HCT116 (cell line): ENCODE results near the gene TMEM81. TPM values are rescaled to one million over a fixed set of nuclear protein-coding genes. Genes with fewer than 3 reads are reported as not detected.

Experiments
- ATAC-seq: fragments of 200-7000 bp; cut with Tn5 transposase; 2 replicates; pipeline ENCODE4 v1.9.1; 2020; ENCODE audit warnings: mild to moderate bottlenecking, moderate library complexity
- BruUV-seq: library from RNA; stranded (reverse); fragments of 400-500 nt; replicated peaks from 2 replicates; lab custom pipeline; 2021; lab: Mats Ljungman, UMichigan
- CTCF ChIA-PET: fragments of 300-600 bp; sonication (Branson Sonifier 250); formaldehyde crosslinking; loops from one replicate; lab custom pipeline; 2021; ENCODE audit warnings: antibody characterized with exemption; lab: Charles Lee
- POLR2A ChIA-PET: fragments of 300-600, 350-600 bp; sonication (Branson Sonifier 250); formaldehyde crosslinking; loops from one replicate; lab custom pipeline; 2021; ENCODE audit warnings: antibody characterized with exemption; lab: Charles Lee
- RAD21 ChIA-PET, 2 experiments: fragments of 300-600 bp; sonication (Branson Sonifier 250); formaldehyde crosslinking; loops; one replicate each; lab custom pipeline; 2023; ENCODE audit warnings: low total read pairs in 2 of 2; ENCODE audit not compliant: uncharacterized antibody in 2 of 2, unreplicated experiment in 2 of 2, low non-redundant PET in 1 of 2; lab: Charles Lee
- DNase-seq: peaks from one replicate; pipeline ENCODE4 v3.0.0-alpha.2; 2010; ENCODE audit warnings: low read depth, low spot score
- H2AFZ ChIP-seq: fragments of 200-600 bp; shearing (Covaris generic), sonication (generic); 2 replicates; pipeline ENCODE4 v1.6.1; 2017; ENCODE audit warnings: low read depth, mixed run types, mixed read lengths, antibody characterized with exemption, low read length; ENCODE audit not compliant: poor library complexity, severe bottlenecking
- H3K27ac ChIP-seq: 2 replicates; pipeline ENCODE4 v1.5.1; 2012; ENCODE audit warnings: low read depth, low read length
- H3K27me3 ChIP-seq: fragments of 200-600 bp; sonication (generic); 2 replicates; pipeline ENCODE4 v1.6.1; 2016; ENCODE audit warnings: mixed run types, low read length, mixed read lengths; ENCODE audit not compliant: insufficient read depth
- H3K36me3 ChIP-seq, 2 experiments: fragments of 200-500 bp in 1 of 2; fragments of 200-600 bp in 1 of 2; sonication (Bioruptor generic) in 1 of 2; sonication (generic) in 1 of 2; 2 replicates each; pipeline versions ENCODE4 v1.5.1 to v1.6.1; 2014 to 2016; ENCODE audit warnings: low read length in 2 of 2, inconsistent platforms in 1 of 2, mixed read lengths in 1 of 2, mixed run types in 1 of 2; ENCODE audit not compliant: insufficient read depth in 2 of 2, control insufficient read depth in 1 of 2
- H3K4me1 ChIP-seq, 2 experiments: fragments of 200-600 bp in 1 of 2; sonication (generic) in 1 of 2; 2 replicates each; pipeline versions ENCODE4 v1.5.1 to v1.6.1; 2012 to 2017; ENCODE audit warnings: low read length in 2 of 2, inconsistent platforms in 1 of 2, mild to moderate bottlenecking in 1 of 2, mixed read lengths in 1 of 2, mixed run types in 1 of 2, moderate library complexity in 1 of 2; ENCODE audit not compliant: insufficient read depth in 2 of 2, control insufficient read depth in 1 of 2
- H3K4me2 ChIP-seq: fragments of 200-600 bp; sonication (generic); 2 replicates; pipeline ENCODE4 v1.6.1; 2017; ENCODE audit warnings: mixed run types, low read length, mixed read lengths
- H3K4me3 ChIP-seq, 2 experiments: fragments of 200-600 bp in 1 of 2; sonication (generic) in 1 of 2; replicated peaks in 1 of 2; 2 replicates each; pipeline ENCODE4 v1.5.1; 2011 to 2016; ENCODE audit warnings: low read length in 2 of 2, control low read depth in 1 of 2, low read depth in 1 of 2, mild to moderate bottlenecking in 1 of 2, mixed read lengths in 1 of 2, mixed run types in 1 of 2
- H3K79me2 ChIP-seq: fragments of 200-600 bp; sonication (generic); 2 replicates; pipeline ENCODE4 v1.6.1; 2017; ENCODE audit warnings: mild to moderate bottlenecking, mixed run types, low read length, moderate library complexity, mixed read lengths; ENCODE audit not compliant: insufficient read depth
- H3K9ac ChIP-seq: fragments of 200-600 bp; sonication (generic); 2 replicates; pipeline ENCODE4 v1.6.1; 2016; ENCODE audit warnings: low read length, mixed read lengths
- H3K9me2 ChIP-seq: fragments of 200-600 bp; sonication (generic), shearing (Covaris generic); 2 replicates; pipeline ENCODE4 v1.6.1; 2017; ENCODE audit warnings: mixed run types, mild to moderate bottlenecking, moderate library complexity; ENCODE audit not compliant: insufficient read depth
- H3K9me3 ChIP-seq, 2 experiments: fragments of 200-500 bp in 1 of 2; fragments of 200-600 bp in 1 of 2; sonication (Bioruptor generic) in 1 of 2; sonication (generic) in 1 of 2; 2 replicates each; pipeline ENCODE4 v1.6.1; 2014 to 2017; ENCODE audit warnings: low read length in 2 of 2, mixed read lengths in 2 of 2, inconsistent platforms in 1 of 2, low read depth in 1 of 2, mild to moderate bottlenecking in 1 of 2, mixed run types in 1 of 2, moderate library complexity in 1 of 2; ENCODE audit not compliant: control insufficient read depth in 1 of 2, insufficient read depth in 1 of 2
- H4K20me1 ChIP-seq: fragments of 200-600 bp; sonication (generic), shearing (Covaris generic); 2 replicates; pipeline ENCODE4 v1.6.1; 2017; ENCODE audit warnings: mixed run types, mild to moderate bottlenecking, moderate library complexity; ENCODE audit not compliant: insufficient read depth
- CBX3 ChIP-seq: IDR thresholded peaks from 2 replicates; pipeline ENCODE4 v1.6.1; 2012; ENCODE audit warnings: low read depth
- ELF1 ChIP-seq: IDR thresholded peaks from 2 replicates; pipeline ENCODE4 v1.6.1; 2012; ENCODE audit warnings: low read depth, borderline replicate concordance
- EZH2 ChIP-seq: fragments of 200-600 bp; sonication (generic); IDR thresholded peaks from 2 replicates; pipeline ENCODE4 v1.6.1; 2017; ENCODE audit warnings: antibody characterized with exemption, mixed run types
- EZH2phosphoT487 ChIP-seq: fragments of 200-600 bp; IDR thresholded peaks from 2 replicates; pipeline ENCODE4 v1.6.1; 2018; ENCODE audit warnings: antibody characterized with exemption, borderline replicate concordance
- JUND ChIP-seq: IDR thresholded peaks from 2 replicates; pipeline ENCODE4 v1.6.1; 2012
- POLR2A ChIP-seq: IDR thresholded peaks from 2 replicates; pipeline ENCODE4 v1.7.0; 2011; ENCODE audit warnings: borderline replicate concordance; ENCODE audit not compliant: insufficient read depth, insufficient read length; ENCODE audit errors: extremely low read depth
- POLR2AphosphoS5 ChIP-seq: IDR thresholded peaks from 2 replicates; pipeline ENCODE4 v1.6.1; 2011; ENCODE audit warnings: mild to moderate bottlenecking, low read depth, low read length, moderate library complexity
- RAD21 ChIP-seq: IDR thresholded peaks from 2 replicates; pipeline ENCODE4 v1.6.1; 2012; ENCODE audit warnings: low read depth, mild to moderate bottlenecking
- SP1 ChIP-seq: IDR thresholded peaks from 2 replicates; pipeline ENCODE4 v1.6.1; 2012; ENCODE audit warnings: low read depth
- TCF7L2 ChIP-seq: IDR thresholded peaks from 2 replicates; pipeline ENCODE4 v1.7.0; 2011; ENCODE audit warnings: borderline replicate concordance, inconsistent platforms; ENCODE audit not compliant: insufficient read depth, insufficient read length; ENCODE audit errors: extremely low read depth
- ZNF274 ChIP-seq: fragments of 200-500 bp; sonication (Bioruptor generic); IDR thresholded peaks from 2 replicates; pipeline ENCODE4 v1.6.1; 2014; ENCODE audit warnings: mild to moderate bottlenecking, low read depth, low read length, inconsistent platforms
- intact Hi-C: fragments of 100-400 bp; cut with micrococcal nuclease; formaldehyde crosslinking; loops from 2 replicates; pipeline ENCODE4 v1.10.0; 2022
- total RNA-seq: library from RNA; stranded (reverse); gene quantifications from one replicate; pipeline ENCODE4 v1.2.1, GENCODE V29; 2021; ENCODE audit not compliant: unreplicated experiment
- TF ChIP-seq, protein P1 (sequence below): IDR thresholded peaks from 2 replicates; pipeline ENCODE4 v1.6.1; 2012
- TF ChIP-seq, protein P2 (sequence below), 3 experiments: fragments of 200-600 bp in 1 of 3; sonication (generic) in 1 of 3; IDR thresholded peaks in 2 of 3; conservative IDR thresholded peaks in 1 of 3; 2 replicates each; pipeline ENCODE4 v1.5.1; 2012 to 2017; ENCODE audit warnings: low read depth in 2 of 3, low read length in 2 of 3, antibody characterized with exemption in 1 of 3, borderline replicate concordance in 1 of 3, control low read depth in 1 of 3, mild to moderate bottlenecking in 1 of 3, mixed read lengths in 1 of 3, mixed run types in 1 of 3, moderate library complexity in 1 of 3; ENCODE audit not compliant: insufficient read depth in 1 of 3
- TF ChIP-seq, protein P3 (sequence below): IDR thresholded peaks from 2 replicates; pipeline ENCODE4 v1.6.1; 2012; ENCODE audit warnings: low read depth

TMEM81 gene
- total RNA-seq, 1 experiment from 2014 or later: 4.9 TPM

DNA sequence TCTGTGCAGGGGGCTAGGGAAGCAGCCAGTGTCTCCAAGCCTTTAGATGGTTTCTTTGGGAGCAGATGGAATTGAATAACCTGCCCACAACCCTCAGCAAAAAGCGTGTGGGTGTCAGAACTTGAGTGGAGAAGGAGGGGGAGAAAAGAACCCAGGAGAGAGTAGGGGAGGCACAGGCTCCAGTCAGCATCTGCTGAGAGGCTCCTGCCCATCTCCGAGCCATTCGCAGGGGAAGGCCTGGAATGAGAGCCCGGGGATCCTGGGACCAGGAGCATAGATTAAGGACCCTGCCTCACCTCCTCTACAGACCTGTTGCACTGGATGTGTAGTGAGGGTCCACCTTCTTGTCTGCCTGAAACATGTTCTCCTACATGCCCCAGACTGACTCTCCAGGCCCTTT, 16.3 kb downstream of the TMEM81 start:
- H3K36me3 ChIP-seq: no peaks in the 10 kb centered on the region
- H3K4me3 ChIP-seq: no peak overlapping the region
- H3K4me1 ChIP-seq: no peaks in the 10 kb centered on the region
- ATAC-seq: no peak
- BruUV-seq: no TSS peak
- H3K27ac ChIP-seq: no peak overlapping the region
- intact Hi-C loops: no loop called here
- no peak for DNase-seq
- no peak overlapping the region for H2AFZ ChIP-seq
- H3K9me2 ChIP-seq: no peaks in the 10 kb centered on the region
- TF ChIP-seq, protein P1, sequence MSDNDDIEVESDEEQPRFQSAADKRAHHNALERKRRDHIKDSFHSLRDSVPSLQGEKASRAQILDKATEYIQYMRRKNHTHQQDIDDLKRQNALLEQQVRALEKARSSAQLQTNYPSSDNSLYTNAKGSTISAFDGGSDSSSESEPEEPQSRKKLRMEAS: no peak
- TF ChIP-seq TCF7L2 (no peak), POLR2AphosphoS5 (no peak), POLR2A (no peak), CBX3 (no peak), JUND (no peak), ELF1 (no peak), EZH2 (no peak), SP1 (no peak)
- TF ChIP-seq, all 23 proteins: peak for 0
- POLR2A ChIA-PET: no interaction called here
- RAD21 ChIA-PET: no interaction called here
- Histone ChIP-seq H3K27me3 (no peaks in the 10 kb centered on the region), H3K79me2 (no peaks in the 10 kb centered on the region), H3K9me3 (no peaks in the 10 kb centered on the region), H3K4me2 (no peak overlapping the region), H4K20me1 (no peaks in the 10 kb centered on the region), H3K9ac (no peak overlapping the region)
- CTCF ChIA-PET: no interaction called here

DNA sequence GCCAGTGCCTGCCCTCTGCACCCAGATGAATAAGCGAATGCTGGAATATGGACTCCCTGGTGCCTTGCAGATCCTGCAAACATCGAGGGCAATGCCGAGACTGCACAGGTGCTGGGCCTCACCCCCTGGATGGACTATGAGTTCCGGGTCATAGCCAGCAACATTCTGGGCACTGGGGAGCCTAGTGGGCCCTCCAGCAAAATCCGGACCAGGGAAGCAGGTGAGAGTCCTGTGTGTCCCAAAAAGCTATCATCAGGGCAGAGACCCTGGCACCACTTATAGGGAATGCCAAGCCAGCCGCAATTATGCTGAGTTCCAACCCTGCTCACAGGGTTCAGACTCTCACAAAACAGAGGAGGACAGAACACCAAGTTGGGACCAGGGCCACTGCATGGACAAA, 17.2 kb downstream of the TMEM81 start:
- Histone ChIP-seq H3K9me2 (no peaks in the 10 kb centered on the region), H3K36me3 (no peaks in the 10 kb centered on the region), H3K4me2 (no peak overlapping the region), H2AFZ (no peak overlapping the region), H3K4me3 (no peak overlapping the region), H4K20me1 (no peaks in the 10 kb centered on the region), H3K27ac (no peak overlapping the region), H3K9me3 (no peaks in the 10 kb centered on the region), H3K4me1 (no peaks in the 10 kb centered on the region; a peak in 1 of 4 replicates), H3K27me3 (no peaks in the 10 kb centered on the region), H3K9ac (no peak overlapping the region), H3K79me2 (no peaks in the 10 kb centered on the region)
- ATAC-seq (no peak), DNase-seq (no peak)
- TF ChIP-seq CBX3 (no peak), ZNF274 (no peak), RAD21 (no peak), EZH2phosphoT487 (no peak)
- TF ChIP-seq, protein P2, sequence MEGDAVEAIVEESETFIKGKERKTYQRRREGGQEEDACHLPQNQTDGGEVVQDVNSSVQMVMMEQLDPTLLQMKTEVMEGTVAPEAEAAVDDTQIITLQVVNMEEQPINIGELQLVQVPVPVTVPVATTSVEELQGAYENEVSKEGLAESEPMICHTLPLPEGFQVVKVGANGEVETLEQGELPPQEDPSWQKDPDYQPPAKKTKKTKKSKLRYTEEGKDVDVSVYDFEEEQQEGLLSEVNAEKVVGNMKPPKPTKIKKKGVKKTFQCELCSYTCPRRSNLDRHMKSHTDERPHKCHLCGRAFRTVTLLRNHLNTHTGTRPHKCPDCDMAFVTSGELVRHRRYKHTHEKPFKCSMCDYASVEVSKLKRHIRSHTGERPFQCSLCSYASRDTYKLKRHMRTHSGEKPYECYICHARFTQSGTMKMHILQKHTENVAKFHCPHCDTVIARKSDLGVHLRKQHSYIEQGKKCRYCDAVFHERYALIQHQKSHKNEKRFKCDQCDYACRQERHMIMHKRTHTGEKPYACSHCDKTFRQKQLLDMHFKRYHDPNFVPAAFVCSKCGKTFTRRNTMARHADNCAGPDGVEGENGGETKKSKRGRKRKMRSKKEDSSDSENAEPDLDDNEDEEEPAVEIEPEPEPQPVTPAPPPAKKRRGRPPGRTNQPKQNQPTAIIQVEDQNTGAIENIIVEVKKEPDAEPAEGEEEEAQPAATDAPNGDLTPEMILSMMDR (IDR thresholded peaks at IDR 0.05 in 2 of 3, conservative IDR thresholded peaks at IDR 0.05 in 1 of 3; ENCODE audit: borderline replicate concordance in 1 of 3, insufficient read depth in 1 of 3, low read depth in 2 of 3, low read length in 2 of 3): no peak
- TF ChIP-seq, protein P3, sequence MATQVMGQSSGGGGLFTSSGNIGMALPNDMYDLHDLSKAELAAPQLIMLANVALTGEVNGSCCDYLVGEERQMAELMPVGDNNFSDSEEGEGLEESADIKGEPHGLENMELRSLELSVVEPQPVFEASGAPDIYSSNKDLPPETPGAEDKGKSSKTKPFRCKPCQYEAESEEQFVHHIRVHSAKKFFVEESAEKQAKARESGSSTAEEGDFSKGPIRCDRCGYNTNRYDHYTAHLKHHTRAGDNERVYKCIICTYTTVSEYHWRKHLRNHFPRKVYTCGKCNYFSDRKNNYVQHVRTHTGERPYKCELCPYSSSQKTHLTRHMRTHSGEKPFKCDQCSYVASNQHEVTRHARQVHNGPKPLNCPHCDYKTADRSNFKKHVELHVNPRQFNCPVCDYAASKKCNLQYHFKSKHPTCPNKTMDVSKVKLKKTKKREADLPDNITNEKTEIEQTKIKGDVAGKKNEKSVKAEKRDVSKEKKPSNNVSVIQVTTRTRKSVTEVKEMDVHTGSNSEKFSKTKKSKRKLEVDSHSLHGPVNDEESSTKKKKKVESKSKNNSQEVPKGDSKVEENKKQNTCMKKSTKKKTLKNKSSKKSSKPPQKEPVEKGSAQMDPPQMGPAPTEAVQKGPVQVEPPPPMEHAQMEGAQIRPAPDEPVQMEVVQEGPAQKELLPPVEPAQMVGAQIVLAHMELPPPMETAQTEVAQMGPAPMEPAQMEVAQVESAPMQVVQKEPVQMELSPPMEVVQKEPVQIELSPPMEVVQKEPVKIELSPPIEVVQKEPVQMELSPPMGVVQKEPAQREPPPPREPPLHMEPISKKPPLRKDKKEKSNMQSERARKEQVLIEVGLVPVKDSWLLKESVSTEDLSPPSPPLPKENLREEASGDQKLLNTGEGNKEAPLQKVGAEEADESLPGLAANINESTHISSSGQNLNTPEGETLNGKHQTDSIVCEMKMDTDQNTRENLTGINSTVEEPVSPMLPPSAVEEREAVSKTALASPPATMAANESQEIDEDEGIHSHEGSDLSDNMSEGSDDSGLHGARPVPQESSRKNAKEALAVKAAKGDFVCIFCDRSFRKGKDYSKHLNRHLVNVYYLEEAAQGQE: no peak
- ChIA-PET RAD21 (interaction anchor here in 1 of 2 experiments (1.3 kb wide), 1 partner anchor 78 kb away, joined by 6 read pairs; no protein-coding TSS in a partner anchor), CTCF (interaction anchor here (2.2 kb wide), 1 partner anchor 78 kb away, joined by 14 read pairs; no protein-coding TSS in a partner anchor), POLR2A (no interaction called here)
- intact Hi-C loops: no loop called here
- no TSS peak for BruUV-seq
